GM18511 (cell line): ENCODE results near the gene ATP4B.
"Not testable (repeated sequence)": the region's sequence is repeated elsewhere in the genome, so short reads cannot be mapped to it uniquely, and the experiment has no call there.

Source experiments
- ATAC-seq: cut with Tn5 transposase; IDR thresholded peaks from one replicate; pipeline ENCODE4 v1.9.1; 2021; ENCODE audit warnings: mild to moderate bottlenecking, moderate library complexity; ENCODE audit not compliant: unreplicated experiment

ATP4B gene

DNA sequence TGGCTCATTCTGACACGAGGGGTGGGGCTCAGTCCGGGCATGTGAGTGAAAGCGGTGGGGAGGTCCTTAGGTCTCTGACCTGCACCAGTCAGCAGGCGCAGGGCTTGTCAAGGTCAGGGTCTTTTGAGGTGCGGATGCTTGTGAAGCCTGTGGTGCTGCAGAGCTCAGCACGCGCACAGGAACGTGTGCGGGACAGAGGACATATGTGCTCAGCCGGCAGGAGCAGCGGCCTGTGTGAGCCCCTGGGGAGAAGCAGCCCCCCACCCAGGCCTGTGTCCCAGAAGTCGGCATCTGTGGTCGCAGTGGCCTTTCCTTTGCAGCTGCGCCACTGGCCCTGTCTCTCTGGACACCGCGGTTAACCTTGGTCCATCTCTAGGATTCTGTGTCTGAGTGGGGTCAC, 30.9 kb downstream of the ATP4B start:
- ATAC-seq: no peak

- ATAC-seq: no peak
Measured at GRCh38 chr13:113625965-113626721, 31.9 kb downstream of the ATP4B start.

DNA sequence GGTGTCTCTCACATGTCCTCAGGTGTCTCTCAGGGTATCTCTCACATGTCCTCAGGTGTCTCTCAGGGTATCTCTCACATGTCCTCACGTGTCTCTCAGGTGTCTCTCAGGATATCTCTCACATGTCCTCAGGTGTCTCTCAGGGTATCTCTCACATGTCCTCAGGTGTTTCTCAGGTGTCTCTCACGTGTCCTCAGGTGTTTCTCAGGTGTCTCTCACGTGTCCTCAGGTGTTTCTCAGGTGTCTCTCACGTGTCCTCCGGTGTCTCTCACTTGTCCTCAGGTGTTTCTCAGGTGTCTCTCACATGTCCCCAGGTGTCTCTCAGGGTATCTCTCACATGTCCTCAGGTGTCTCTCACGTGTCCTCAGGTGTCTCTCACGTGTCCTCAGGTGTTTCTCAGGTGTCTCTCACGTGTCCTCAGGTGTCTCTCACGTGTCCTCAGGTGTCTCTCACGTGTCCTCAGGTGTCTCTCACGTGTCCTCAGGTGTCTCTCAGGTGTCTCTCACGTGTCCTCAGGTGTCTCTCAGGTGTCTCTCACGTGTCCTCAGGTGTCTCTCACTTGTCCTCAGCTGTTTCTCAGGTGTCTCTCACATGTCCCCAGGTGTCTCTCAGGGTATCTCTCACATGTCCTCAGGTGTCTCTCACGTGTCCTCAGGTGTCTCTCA, 33.2 kb downstream of the ATP4B start:
- not testable (repeated sequence) for ATAC-seq

- no peak for ATAC-seq
Measured at GRCh38 chr13:113624235-113624587, 33.8 kb downstream of the ATP4B start.

DNA sequence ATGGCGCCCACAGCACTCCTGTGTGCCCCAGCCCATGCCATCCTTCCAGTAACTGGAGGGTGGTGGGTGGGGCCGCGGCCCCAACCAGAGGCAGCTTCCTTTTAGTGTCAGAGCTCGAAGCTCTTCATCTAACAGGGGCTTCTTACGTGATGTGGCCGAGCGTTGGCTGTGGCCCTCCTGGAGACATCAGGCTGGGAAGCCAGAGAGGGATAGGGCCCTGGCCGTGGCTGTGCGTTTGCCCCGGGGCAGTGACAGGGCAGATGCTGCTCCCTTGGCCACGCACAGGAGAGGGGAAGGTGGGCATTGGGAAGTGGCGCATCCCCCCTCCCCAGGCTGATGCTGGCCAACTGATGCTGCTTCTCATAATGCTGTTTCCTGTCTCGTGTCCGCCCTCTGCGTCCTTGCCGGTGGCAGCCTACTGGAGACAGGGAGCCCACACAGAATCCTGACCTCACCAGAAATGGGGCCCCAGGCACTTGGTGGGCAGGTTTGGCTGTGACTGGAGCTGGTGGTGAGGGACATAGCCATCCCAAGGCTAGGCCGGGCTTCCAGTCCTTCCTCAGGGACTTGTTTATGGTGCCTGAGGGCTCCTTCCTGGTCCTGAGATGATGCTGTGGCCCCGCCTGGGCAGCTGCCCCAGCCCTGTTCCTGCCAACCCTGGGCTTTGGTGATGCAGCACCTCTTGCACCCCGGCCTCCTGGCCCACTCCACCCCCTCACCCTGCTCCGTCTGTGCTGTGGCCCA, 34.3 kb downstream of the ATP4B start:
- no peak for ATAC-seq

DNA sequence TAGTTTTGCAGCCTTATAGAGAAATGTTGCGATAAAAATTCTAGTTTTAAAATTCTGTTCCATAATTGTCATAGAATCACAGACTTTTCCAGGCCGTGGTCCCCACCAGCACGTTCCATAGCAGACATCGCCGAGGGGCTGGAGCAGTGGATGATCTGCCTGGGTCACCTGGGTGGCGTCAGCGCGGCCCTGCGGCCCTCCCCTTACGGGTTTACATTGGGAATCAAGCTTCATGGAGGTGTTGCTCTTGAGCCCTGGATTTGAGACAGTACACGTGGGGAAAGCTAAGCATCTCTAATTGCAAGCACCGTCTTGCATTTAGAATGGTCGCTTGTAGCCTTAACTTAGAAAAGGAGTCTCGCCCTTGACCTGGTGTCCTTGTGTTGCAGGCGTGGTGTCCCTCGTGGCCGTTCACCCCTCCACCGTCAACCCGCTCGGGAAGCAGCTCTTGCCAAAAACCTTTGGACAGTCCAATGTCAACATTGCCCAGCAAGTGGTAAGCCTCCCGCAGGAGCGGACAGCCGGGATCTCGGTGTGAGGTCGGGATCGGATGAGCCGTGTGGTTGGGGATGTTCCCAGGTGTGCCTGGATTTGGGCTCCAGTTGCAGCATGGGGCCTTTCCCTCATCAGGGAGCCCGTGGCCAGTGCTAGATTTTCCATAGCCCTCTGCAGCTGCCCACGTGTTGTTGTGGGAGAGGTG, 35.1 kb downstream of the ATP4B start:
- ATAC-seq: no peak

DNA sequence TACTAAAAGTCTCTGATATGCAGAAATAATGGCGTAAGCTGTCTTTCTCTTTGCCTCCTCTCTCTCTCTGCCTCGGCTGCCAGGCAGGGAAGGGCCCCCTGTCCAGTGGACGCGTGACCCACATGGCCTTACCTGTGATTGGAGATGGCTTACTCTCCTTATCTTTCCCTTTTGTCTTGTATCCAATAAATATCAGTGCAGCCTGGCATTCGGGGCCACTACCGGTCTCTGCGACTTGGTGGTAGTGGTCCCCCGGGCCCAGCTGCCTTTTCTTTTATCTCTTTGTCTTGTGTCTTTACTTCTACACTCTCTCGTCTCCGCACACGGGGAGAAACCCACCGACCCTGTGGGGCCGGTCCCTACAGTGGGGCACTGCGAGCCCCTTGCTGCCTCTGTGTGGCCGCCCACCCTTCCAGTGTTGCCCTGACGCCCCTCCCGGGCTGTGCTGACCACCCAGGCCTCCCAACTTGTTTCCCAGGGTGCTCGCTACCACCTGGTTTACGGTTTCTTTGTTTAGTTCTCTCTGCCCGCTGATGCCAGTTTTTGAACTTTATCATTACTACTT, 35.9 kb downstream of the ATP4B start:
- not testable (repeated sequence) for ATAC-seq

GRCh38 chr13:113621498-113621897, 36.5 kb downstream of the ATP4B start:
- ATAC-seq: not testable (repeated sequence)

- no peak for ATAC-seq
Measured at GRCh38 chr13:113621046-113621445, 37.0 kb downstream of the ATP4B start.

GRCh38 chr13:113620036-113620796, 37.8 kb downstream of the ATP4B start:
- no peak for ATAC-seq

- no peak for ATAC-seq
Measured at GRCh38 chr13:113618455-113618854, 39.5 kb downstream of the ATP4B start.

GRCh38 chr13:113617961-113618360, 40.0 kb downstream of the ATP4B start:
- no peak for ATAC-seq

GRCh38 chr13:113616991-113617749, 40.8 kb downstream of the ATP4B start:
- ATAC-seq: no peak

DNA sequence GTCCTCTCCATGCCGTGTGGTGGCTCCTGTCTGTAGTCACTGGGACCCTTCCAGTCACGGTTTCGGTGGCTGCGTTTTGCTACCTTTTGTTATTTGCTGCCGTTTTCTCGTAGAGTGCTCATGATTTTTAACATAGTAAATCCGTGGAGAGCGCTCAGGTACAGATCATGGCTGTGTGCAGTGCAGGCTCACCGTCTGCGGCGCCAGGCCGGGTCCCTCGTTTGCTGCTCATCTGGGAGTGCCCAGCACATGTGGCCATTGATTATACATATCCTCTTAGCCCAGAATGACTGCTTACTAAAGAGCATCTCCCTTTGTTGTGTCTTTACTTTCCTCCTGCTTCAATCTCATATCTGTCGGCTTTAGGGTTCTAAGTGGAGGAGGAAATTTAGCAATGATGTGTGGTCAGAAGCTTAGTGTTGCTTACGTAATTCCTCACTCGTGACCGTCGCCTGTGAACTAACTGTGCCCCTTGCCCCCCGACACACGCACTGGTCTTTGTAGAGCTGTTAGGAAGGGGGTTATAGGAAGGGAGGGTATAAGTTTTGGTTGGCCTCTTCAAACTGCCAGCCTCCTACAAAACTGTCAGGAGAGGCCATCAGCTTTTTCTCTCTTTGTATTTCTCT, 41.6 kb downstream of the ATP4B start:
- ATAC-seq: no peak

GRCh38 chr13:113613789-113614379, 44.1 kb downstream of the ATP4B start:
- no peak for ATAC-seq

GRCh38 chr13:113612607-113613006, 45.4 kb downstream of the ATP4B start:
- no peak for ATAC-seq

DNA sequence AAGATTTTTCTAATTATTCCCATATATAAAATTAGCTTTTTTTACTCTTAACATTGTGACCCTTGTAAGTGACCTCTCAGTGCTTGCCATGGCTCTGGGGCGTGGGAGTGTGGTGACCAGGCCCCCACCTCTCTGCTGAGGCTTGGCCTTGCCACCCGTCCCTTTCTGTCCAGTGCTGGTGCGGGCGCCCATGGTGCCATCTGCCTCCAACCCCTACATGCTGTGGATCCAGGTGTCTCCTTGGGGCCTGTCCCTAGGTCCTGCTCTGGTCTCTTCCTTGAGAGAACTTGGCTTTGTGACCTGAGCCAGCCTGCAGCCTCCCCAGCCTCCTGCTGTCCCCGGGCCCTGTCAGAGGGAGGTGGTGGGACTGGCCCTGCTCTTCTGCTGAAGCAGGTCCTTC, 46.0 kb downstream of the ATP4B start:
- no peak for ATAC-seq

- ATAC-seq: no peak
Measured at GRCh38 chr13:113610266-113610665, 47.7 kb downstream of the ATP4B start.

DNA sequence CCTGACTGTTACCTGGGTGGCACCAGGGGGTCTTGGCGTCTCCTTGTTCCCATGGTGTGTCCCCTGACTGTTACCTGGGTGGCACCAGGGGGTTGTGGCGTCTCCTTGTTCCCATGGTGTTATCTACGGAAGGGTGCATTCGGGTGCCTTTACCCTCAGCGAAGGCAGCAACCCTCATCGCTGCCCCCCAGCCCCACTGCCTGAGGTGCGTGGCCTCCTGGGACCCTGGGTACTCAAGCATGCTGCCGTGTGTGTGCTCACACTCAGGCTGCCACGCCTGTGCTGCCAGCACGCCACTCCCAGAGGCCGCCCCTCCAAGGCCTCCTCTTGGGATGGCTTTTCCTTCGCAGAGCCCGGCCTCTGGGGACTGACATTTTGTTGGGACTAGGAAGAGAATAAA, 48.4 kb downstream of the ATP4B start:
- no peak for ATAC-seq
